ENCODE results near the gene ZFAND5. TPM values are rescaled to one million over a fixed set of nuclear protein-coding genes. Genes with fewer than 3 reads are reported as not detected.

Gene ZFAND5
- total RNA-seq, 3 donors from 2014 or later: 147 to 181 (median 152) TPM

- DNase-seq (no peak), ATAC-seq (no peak)
These were observed 9.9 kb downstream of the ZFAND5 start for GRCh38 chr9:72355153-72355552.

GRCh38 chr9:72354704-72355103 lies 10.3 kb downstream of the ZFAND5 start:
- H3K9me3 ChIP-seq: no peaks in the 10 kb centered on the region
- H3K4me1 ChIP-seq (ENCODE audit: low read depth): peaks cover 49% of the 10 kb centered on the region
- no peak for TF ChIP-seq CTCF (IDR thresholded peaks at IDR 0.05)
- H3K4me3 ChIP-seq: no peak overlapping the region
- no peaks in the 10 kb centered on the region for H3K36me3 ChIP-seq (ENCODE audit: low read depth)
- intact Hi-C loops (cut with DNase I, micrococcal nuclease): no loop called here
- no peak for DNase-seq
- ATAC-seq: no peak

More at GRCh38 chr9:72355153-72355552, 9.9 kb downstream of the ZFAND5 start:
- H3K9me3 ChIP-seq: no peaks in the 10 kb centered on the region
- H3K4me3 ChIP-seq: no peak overlapping the region
- no peak for TF ChIP-seq CTCF (IDR thresholded peaks at IDR 0.05)
- H3K4me1 ChIP-seq (ENCODE audit: low read depth): peaks cover 53% of the 10 kb centered on the region
- intact Hi-C loops (cut with DNase I, micrococcal nuclease): no loop called here
- H3K36me3 ChIP-seq (ENCODE audit: low read depth): no peaks in the 10 kb centered on the region

DNA sequence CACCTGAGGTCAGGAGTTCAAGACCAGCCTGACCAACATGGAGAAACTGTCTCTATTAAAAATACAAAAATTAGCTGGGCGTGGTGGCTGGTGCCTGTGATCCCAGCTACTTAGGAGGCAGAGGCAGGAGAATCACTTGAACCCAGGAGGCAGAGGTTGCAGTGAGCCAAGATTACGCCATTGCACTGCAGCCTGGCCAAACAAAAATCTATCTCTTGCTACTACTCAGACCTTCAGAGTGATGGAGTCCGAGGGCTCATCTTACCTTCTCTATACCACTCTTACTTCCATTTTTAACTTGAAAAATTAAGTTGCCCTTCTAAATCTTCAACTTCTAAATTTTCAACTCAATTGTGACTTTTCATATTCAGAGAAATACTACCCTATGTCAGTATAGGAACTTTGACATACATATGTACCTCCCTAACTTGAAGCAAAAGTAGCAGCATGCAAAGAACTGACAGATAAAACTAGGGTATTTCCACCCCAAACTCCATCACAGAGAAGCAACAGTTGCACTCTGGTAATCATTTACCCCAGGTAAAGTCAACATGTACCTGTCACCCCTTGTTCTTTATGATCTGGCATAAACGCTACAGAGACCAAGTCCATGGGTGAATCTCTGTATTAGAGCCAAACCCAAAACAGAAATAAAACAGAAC lies 11.4 kb downstream of the ZFAND5 start:
- H3K4me1 ChIP-seq (ENCODE audit: low read depth): peaks cover 44% of the 10 kb centered on the region
- DNase-seq (no peak), ATAC-seq (peak; percentile 62)
- intact Hi-C loops (cut with DNase I, micrococcal nuclease): no loop called here
- no peaks in the 10 kb centered on the region for H3K36me3 ChIP-seq (ENCODE audit: low read depth)
- no peaks in the 10 kb centered on the region for H3K9me3 ChIP-seq
- no peak overlapping the region for H3K4me3 ChIP-seq
- no peak for TF ChIP-seq CTCF (IDR thresholded peaks at IDR 0.05)

DNA sequence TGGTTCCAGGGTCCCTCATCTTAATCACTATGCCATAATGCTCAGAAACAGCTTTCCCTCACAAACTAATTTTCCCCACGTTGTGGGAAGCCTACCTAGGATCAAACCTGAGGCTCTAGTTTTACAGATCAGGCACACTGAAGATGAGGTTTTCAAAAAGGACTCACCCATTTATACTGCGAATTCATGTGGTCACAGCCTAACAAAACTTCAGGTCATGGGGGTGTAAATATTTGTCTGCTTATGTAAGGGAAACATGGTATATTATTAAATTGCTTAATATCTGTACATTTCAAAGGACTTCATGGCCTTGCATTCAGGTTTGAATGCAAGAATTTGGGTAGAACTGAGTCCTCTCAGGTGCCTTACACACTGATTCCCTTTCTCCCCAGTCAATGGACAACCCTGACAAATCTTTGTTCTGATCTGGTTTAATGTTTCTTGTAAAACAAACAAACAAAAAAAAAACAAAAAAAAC lies 12.1 kb downstream of the ZFAND5 start:
- ATAC-seq (no peak), DNase-seq (no peak)
- Histone ChIP-seq H3K36me3 (ENCODE audit: low read depth) (no peaks in the 10 kb centered on the region), H3K4me1 (ENCODE audit: low read depth) (peaks cover 39% of the 10 kb centered on the region), H3K4me3 (no peak overlapping the region), H3K9me3 (no peaks in the 10 kb centered on the region)
- intact Hi-C loops (cut with DNase I, micrococcal nuclease): no loop called here
- no peak for TF ChIP-seq CTCF (IDR thresholded peaks at IDR 0.05)

GRCh38 chr9:72351538-72352453 lies 13.2 kb downstream of the ZFAND5 start:
- Histone ChIP-seq H3K9me3 (no peaks in the 10 kb centered on the region), H3K4me3 (no peak overlapping the region), H3K4me1 (ENCODE audit: low read depth) (peaks cover 27% of the 10 kb centered on the region), H3K36me3 (ENCODE audit: low read depth) (no peaks in the 10 kb centered on the region)
- intact Hi-C loops (cut with DNase I, micrococcal nuclease): no loop called here
- ATAC-seq (no peak), DNase-seq (no peak)
- TF ChIP-seq CTCF (IDR thresholded peaks at IDR 0.05): no peak
